ENCODE results near the gene TRPM7.

GRCh38 chr15:50577492-50577891 is 109.1 kb downstream of the TRPM7 start:
- TF ChIP-seq POLR2A (IDR thresholded peaks at IDR 0.05) (no peak), CTCF (IDR thresholded peaks at IDR 0.05) (no peak)
